GM18499 (cell line): ENCODE data around the gene SAMM50.

Experiments
- ATAC-seq: cut with Tn5 transposase; IDR thresholded peaks from one replicate; pipeline ENCODE4 v1.9.1; 2021; ENCODE audit warnings: moderate number of reproducible peaks; ENCODE audit not compliant: insufficient read depth, unreplicated experiment

The SAMM50 gene

DNA sequence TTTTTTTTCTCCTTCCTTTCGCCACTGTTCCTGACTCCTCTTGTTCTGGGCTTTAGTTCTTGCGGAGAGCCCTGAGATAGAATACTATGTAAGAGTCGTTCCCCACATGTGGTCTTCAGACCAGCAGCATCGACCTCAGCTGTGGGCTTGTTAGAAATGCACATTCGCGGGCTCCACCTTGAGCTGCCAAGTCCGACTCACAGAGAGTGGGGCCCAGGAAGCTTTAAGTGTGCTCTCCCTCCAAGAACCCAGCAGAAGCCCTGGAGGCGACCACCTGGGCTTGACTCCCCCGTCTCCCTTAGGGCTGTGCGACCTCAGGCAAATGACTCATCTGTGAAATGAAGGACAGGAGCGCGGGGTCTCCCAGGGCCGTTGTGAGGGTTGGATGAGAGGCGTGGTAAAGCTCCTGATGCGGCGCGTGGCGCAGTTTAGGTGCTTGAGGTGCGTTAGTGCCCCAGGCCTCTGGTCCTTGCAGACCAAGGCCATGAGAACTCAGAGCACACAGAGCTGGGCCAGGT lies 18.8 kb downstream of the SAMM50 start:
- ATAC-seq = no peak

DNA sequence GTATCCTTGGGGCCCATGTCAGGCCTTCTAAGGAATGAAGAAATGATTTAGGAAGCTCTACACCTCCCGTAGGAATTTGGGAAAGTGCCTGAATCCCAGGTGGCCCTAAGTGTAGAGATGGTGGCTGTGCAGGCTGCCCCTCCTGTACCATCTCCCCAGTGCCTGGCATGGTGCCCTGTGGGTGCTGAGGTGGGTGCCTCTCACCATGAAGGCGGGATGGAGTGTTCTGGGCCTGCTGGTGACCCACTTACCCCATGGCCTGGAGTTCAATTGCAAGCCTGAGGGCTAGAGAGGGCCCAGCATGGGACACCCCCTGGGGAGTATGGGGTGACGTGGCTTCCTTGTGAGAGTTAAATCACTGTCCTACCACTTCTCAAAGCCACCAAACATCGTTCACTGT lies 19.8 kb downstream of the SAMM50 start:
- ATAC-seq = no peak

DNA sequence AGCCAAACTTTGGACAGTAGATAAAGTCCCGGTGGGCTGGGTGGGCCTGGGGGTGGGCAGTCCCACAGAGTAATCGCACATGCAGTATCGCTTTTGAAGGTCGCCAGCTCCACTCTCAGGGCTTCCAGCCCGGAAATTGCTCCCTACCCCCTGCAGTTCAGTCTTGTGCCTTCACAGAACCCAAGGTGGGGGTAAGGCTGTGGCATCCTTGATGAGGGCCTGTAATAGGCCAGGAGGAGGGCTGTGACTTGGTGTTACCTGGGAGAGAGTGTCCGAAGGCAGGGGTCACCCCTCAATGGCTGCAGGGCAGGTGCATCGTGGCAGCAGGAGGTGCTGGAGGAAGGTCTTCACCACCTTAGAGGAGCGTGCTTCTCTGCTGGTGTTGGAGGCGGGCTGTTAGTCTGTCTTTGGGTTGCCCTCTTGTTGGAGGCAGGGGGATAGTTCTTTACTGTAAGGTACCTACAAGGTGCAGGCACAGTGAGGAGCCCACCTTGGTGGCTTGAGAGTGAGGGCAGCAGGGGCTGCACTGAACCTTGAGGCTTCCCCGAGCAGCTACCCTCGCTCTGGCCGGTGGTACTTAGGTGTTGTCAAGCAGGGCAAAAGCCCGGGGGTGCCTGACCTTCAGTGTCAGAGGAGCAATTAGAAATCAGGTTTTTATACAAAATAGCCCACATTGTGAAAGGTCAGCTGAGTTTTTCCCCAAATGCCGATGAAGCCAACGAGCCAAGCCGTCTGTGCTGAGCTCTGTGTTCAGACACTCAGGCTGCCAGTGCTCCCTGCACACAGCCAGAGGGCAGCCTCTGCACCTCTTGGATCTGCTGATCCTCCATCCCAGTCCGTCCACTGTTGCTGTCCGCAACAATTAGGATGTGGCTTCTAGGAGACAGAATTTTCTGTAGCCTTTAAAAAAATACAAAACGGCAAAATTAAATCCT lies 21.9 kb downstream of the SAMM50 start:
- no peak for ATAC-seq

DNA sequence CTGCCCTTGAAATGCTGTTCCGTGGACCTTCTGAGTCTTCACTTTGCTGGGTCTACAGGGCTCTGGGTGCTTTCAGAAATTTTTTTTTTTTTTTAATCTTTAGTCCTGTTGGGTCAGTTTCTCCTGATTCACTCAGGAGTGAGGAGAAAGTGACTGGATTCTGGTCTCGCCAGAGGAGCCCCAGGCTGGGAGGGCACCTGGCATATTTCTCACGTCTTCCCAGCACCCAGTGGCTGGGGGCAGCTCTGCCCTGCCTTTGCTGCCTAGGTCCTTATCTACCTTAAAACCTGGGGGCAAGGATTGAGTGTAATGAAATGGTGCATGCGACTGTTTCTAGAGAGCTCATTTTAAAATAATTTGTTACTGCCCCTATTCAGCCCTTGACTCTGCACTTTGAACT lies 23.3 kb downstream of the SAMM50 start:
- no peak for ATAC-seq

DNA sequence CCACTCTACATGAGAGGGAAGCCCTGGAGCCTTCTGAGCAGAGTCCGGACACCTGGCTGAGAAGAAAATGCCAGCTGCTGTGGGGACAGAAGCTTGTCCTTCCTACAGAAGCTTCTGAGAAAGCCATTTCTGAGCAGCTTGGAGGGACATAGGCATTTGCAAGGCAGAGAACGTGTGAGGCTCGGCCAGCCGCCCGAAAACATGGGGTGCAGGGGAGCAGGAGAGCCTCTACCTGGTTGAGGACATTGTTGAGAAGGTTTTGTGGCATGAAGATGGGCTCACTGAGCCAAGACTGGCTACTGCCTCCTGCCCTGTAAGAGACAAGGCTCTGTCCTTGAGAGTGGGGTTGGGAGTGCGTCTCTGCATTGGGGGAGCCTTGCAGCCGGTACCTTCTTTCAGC lies 25.3 kb downstream of the SAMM50 start:
- ATAC-seq = no peak

DNA sequence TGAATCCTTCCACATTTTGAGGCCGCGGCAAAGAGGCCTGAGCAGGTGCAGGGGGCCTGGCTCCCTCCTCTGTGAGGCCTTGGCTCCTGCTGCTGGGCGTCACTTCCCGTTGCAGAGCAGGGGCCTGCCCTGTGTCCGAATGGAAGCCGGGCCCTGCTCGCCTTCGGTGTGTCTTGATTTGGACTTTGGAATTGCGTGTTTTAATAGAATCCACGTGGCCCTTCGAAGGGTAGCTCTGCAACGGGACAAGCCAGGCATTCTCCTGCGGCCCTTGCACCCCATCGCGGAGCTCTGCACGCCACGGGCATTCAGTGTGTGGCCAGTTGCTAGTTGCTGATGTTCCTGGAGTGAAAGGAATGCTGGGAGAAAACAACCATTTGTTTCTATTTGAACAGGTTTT lies 25.8 kb downstream of the SAMM50 start:
- no peak for ATAC-seq

DNA sequence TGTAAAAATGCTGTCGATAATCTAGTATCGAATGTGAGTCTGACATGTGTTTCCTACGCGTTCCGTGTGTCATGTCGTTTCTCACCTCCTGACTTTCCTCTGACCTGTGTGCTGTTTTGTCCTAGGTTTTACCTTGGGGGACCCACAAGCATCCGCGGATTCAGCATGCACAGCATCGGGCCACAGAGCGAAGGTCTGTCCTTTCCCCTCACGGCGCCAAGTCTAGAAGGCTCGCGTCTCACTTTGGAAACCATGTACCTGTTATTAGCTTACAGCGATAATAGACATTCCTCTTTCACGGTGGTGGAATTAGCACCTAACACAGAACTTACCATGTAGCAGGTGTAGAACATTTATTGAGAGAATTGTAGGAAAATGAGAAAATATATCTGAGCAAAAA lies 28.6 kb downstream of the SAMM50 start:
- no peak for ATAC-seq

DNA sequence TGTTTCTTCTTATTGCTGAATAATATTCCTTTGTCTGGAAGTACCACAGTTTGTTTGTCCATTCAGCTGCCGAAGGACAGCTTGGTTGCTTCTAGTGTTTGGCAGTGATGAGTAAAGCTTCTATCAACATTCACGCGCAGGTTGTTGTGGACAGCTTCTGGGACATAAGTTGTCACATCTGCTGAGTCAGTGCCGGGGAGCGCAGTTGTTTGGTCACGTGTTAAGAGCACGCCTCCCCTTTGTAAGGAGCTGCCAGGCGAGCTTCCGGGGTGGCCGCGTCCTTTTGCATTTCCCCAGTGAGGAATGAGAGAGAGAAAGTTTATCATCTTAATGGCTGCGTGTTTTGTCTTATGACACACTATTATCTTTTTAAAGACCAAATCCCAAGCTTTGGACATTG lies 30.3 kb downstream of the SAMM50 start:
- no peak for ATAC-seq

DNA sequence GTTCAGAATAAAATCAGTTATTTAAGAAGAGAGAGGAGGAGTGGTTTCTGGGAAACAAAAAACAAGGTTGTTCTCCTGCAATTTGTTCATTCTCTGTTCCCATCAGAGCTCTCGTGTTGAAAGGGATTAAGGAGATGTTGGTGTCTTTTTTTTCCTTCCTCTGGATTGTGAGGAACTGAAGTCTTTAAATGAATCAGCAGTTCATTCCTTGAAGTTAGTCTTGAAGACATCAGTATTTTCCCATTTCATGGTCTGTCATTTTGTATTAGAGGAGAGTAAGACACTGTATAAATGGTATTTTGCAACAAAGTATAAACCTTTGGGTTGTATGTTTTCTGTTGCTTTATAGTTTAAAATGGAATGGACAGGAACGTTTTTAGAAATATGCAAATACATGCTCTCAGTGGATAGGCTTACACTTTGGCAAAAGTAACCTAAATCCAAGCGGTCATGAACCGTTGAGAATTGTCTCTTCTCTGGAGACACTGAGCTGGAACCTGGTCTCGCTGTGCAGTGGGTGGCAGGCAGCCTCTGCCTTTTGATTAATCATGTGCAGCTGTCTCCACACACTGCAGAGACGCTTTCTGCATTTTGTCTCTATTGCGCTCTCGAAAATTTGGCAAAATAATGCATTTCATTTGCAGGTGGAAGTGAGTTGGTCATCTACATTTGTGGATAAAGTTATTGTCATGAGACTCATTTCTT lies 33.0 kb downstream of the SAMM50 start:
- no peak for ATAC-seq

DNA sequence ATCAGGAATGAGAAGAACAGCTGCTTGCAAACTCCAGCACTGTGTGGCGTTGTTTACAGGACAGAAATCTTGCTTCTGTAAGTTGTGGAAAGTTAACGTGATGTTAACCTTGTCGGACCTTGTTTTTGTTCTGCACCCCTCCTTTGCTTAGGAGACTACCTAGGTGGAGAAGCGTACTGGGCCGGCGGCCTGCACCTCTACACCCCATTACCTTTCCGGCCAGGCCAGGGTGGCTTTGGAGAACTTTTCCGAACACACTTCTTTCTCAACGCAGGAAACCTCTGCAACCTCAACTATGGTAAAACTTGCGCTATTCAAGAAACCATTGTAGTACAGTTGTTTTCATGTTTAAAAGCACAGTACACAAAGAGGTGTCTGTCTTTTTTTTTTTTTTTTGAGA lies 33.7 kb downstream of the SAMM50 start:
- ATAC-seq = no peak

DNA sequence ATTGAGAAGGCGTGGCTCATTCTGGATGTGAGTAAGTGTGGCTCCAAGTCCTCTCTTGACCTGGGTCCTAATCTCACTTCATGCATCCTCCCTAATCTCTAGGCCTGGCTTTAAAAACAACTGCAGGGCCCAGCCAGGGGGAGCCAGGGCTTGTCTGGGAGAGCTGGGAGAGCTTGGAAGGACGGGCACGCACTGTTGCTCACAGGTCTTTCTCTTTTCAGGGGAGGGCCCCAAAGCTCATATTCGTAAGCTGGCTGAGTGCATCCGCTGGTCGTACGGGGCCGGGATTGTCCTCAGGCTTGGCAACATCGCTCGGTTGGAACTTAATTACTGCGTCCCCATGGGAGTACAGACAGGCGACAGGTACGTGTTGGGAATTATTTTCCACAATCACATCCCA lies 34.8 kb downstream of the SAMM50 start:
- no peak for ATAC-seq

DNA sequence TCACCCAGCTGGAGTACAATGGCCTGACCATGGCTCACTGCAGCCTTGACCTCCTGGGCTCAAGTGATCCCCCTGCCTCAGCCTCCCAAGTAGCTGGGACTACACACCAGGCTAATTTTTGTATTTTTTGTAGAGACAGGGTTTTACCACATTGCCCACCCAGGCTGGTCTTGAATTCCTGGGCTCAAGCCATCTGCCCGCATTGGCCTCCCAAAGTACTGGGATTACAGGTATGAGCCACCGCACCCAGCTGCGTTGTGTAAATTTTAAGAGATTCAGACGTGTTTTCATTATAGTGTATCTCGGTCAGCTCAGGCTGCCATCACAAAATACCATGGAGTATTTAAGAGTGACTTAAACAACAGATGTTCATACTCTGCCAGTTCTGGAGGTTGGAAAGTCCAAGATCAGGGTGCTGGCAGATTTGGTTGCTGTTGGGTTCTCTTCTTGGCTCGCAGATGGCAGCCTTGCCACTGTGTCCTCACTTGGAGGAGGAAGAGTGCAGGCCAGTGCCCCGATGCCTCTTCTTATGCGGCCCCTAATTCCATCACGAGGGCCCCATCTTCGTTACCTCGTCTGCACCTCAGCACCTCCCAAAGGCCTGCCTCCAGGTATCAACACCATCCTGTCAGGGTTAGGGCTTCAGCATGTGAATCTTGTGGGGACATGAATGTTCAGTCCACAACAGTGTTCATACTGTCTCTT lies 36.2 kb downstream of the SAMM50 start:
- ATAC-seq = no peak

DNA sequence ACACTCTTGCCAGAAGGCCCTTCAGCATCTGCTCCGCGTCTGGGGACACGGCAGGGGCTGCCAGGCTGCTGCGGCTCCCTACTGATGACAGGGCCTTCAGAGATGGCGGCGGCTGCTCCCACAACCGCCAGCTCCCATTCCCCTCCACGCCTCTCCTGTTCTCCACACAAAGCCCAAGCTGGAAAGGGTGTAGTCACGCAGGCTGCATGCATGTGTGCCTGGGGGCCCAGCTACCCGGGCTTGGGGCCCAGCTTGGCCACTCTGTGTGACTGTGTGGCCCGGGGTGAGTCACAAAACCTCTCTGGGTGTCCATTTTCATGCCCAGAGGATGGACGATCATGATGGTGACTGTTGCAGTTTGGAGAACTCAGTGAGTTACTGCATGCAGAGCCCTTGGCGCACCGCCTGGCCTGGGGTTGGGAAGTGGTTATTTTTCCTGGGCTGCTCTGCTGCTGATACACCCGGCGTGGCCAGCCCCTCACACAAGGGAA lies 37.1 kb downstream of the SAMM50 start:
- ATAC-seq = no peak

DNA sequence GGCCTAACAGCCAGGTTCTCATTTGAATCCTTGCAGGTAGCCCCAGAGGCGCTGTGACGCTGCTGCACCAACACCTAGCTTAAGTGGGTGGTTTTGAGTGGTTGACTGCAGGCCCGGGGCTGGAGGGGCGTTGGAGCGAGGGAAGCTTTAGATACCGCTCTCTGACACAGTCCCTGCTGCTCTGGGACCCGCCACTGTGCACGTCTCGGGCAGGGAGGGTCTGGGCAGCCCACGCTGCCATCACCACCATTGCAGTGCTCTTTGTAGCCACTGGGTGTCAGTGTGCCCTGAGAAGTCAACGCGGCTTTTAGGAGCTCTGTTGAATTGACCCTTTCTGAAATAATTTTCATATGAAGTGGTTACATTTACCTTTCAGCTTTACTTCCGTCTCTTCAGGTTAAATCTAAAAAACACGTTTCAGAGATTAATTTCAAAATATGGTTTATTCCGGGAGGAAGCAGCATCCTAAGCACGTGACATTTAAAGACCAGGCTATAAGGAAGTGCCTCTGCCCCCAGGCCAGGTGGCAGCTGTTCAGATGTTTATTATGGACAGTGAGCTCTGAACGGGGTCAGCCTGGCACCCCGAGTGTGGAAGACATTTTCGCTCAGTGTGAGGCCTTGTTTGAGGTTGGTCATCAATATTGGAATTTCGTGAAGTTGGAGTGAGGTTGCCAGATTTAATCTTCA lies 38.0 kb downstream of the SAMM50 start:
- ATAC-seq = no peak

DNA sequence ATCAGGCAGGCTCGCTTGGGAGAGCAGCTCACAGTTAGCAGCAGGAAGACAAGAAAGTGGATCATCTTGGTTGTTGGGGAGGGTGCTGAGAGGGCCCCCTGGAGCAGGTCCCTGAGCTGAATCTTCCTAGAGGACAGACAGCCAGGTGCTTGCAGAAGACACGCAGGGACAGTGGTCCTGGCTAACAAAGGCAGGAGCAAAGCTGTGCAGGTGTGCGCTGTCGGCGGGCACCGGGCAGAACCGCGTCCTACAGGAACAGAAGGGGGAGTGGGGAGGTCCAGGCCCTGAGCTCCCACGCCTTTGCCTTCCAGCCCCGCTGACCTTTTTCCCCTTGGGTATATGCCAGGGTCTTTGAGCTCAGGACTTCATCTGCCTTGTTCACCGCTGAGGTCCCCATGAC lies 38.8 kb downstream of the SAMM50 start:
- no peak for ATAC-seq

DNA sequence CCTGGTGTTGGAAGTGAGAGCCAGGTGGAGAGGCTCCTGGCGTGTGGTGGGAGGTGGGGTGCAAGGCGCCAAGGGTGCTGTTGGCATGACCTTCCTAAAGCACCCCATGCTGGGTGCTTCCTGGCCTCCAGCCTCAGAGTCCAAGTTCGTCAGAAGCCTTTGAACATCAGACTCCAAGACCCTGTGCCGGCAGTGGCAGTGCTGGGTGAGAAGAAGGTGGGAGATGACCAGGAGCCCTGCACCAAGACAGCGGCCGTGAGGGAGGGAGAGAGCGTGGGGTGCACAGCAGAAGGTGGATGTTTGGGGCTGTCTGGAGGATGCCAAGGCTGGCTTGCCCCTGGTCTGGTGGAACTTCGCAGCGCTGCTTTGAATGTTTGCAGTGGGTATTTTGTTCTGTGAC lies 39.2 kb downstream of the SAMM50 start:
- ATAC-seq = no peak

DNA sequence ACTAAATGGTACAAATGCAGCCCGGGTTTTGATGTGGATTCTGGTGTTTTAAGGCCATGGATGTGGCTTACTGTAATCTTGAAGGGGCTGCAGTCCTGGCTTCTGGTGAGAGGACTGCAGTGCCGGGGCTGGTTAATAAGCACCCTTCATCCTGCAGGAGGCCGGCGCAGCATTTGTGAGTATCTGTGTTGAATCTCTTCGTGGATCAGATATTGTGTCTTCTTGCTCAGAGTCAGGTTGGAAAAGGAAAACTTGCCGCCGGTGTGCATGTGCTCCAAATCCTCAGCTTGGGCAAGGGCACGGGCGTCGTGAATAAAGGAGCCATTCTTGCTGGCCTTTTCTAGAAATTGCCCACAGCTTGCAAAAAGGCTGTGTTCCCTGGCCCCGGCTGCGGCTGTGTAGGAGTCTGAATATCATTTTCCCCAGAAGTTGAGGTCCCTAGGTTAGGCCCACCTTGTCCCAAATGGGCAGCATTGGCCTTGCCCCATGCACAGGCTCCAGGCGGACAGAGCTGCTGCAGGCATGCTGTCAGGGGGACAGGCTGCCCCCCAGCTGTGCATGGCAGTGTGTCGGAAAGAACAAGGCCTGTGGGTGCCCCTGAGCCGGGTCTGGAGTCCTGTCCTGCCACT lies 39.9 kb downstream of the SAMM50 start:
- no peak for ATAC-seq

DNA sequence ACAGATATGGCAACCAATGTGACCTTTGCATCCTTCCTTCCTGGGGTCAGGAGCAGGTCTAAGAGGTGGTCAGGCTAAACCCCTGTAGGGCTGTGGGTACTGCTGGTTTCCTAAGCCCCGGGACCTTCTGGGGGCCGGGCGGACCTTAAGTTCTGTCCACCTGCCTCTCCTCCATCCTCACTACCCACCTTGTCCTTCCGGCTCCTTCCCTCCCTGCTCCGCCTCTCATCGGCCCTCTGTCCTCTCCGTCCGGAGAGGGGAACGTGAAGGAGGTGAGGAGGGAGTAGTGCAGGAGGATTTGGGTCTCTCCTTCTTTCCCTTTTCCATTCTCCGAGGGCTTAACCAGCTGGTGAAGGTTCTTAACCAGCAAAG lies 40.5 kb downstream of the SAMM50 start:
- no peak for ATAC-seq

DNA sequence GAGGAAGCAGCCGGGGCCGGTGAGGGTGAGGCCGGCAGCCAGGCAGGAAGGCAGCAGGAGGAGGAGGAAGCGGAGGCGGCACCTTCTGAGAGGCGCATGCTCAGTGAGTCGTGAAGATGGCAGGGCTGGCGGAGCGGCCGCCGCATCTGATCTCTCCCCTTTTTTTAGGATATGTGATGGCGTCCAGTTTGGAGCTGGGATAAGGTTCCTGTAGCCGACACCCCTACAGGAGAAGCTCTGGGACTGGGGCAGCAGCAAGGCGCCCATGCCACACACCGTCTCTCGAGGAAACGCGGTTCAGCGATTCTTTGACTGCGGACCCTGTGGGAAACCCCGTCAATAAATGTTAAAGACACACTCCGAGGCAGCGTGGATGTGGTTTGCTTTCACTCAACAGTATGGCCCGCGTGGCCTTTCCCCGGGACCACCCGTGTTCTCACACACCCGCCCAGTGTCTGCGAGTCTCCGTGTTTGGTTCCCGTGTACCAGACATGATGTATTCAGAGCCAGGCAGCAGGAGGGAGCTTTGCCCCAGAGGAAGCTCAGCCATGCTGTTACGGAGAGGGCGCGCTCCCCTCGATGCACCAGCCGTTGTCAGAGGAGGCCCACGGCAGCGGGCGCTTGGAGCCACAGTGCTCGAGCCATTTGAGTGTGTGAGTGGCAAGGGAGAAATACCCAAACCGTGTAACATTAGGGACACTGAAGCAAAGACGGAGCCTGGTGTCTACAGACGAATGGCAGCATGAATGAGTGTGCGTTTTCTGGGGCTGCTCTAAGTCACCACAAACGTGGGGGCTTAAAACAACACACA lies 41.1 kb downstream of the SAMM50 start:
- ATAC-seq = no peak
